OCI-LY3 (cell line): ENCODE results near the gene ABCB4.

ENCODE experiments used
- H2AFZ ChIP-seq: fragments of 200-600, 300-600 bp; shearing (Covaris generic); 2 replicates; pipeline ENCODE4 v1.6.0; 2014; ENCODE audit warnings: antibody characterized with exemption, low read depth, low read length
- H3K27ac ChIP-seq: fragments of 200-600, 300-600 bp; sonication (generic); 2 replicates; pipeline ENCODE4 v1.5.1; 2014; ENCODE audit warnings: mild to moderate bottlenecking, low read length, moderate library complexity, mixed read lengths
- H3K27me3 ChIP-seq: fragments of 200-600, 300-600 bp; sonication (generic); 2 replicates; pipeline ENCODE4 v1.6.1; 2014; ENCODE audit warnings: low read depth, low read length, mixed read lengths
- H3K36me3 ChIP-seq: fragments of 200-600, 300-600 bp; sonication (generic); replicated peaks from 2 replicates; pipeline ENCODE3; 2014; ENCODE audit warnings: low read depth, low read length, mixed read lengths
- H3K4me1 ChIP-seq: fragments of 300-600, 200-600 bp; sonication (generic); 2 replicates; pipeline ENCODE4 v1.6.1; 2014; ENCODE audit warnings: low read length, mixed read lengths
- H3K4me2 ChIP-seq: fragments of 200-600, 300-600 bp; sonication (generic); 2 replicates; pipeline ENCODE4 v1.6.1; 2014; ENCODE audit warnings: low read length, mixed read lengths
- H3K4me3 ChIP-seq: fragments of 300-600, 200-600 bp; sonication (generic); 2 replicates; pipeline ENCODE4 v1.5.1; 2014; ENCODE audit warnings: antibody characterized with exemption, mild to moderate bottlenecking, low read length, moderate library complexity
- H3K79me2 ChIP-seq: fragments of 300-600, 200-600 bp; shearing (Covaris generic); 2 replicates; pipeline ENCODE4 v1.6.1; 2014; ENCODE audit warnings: mild to moderate bottlenecking, low read length, mixed read lengths
- H3K9ac ChIP-seq: fragments of 300-600, 200-600 bp; shearing (Covaris generic); 2 replicates; pipeline ENCODE4 v1.6.0; 2014; ENCODE audit warnings: mild to moderate bottlenecking, low read length, moderate library complexity
- H3K9me3 ChIP-seq: fragments of 200-600, 300-600 bp; shearing (Covaris generic); 2 replicates; pipeline ENCODE4 v1.6.1; 2014; ENCODE audit warnings: low read length, mixed read lengths; ENCODE audit not compliant: insufficient read depth
- H4K20me1 ChIP-seq: fragments of 200-600, 300-600 bp; sonication (generic); 2 replicates; pipeline ENCODE4 v1.6.1; 2016; ENCODE audit warnings: low read length, mixed read lengths; ENCODE audit not compliant: insufficient read depth
- CTCF ChIP-seq: fragments of 200-600, 300-600 bp; sonication (generic); IDR thresholded peaks from 2 replicates; pipeline ENCODE4 v1.5.1; 2014; ENCODE audit warnings: antibody characterized with exemption, low read length, low read depth
- EZH2phosphoT487 ChIP-seq: fragments of 200-600 bp; shearing (Covaris generic); IDR thresholded peaks from 2 replicates; pipeline ENCODE4 v1.6.1; 2018; ENCODE audit warnings: antibody characterized with exemption, mixed run types, low read depth

Gene ABCB4

GRCh38 chr7:87459941-87460340, 15.5 kb downstream of the ABCB4 start:
- Histone ChIP-seq H3K79me2 (no peaks in the 10 kb centered on the region), H3K4me3 (no peak overlapping the region), H3K27me3 (peaks cover 12% of the 10 kb centered on the region; the same call in 1 of the 2 replicates), H3K9me3 (no peaks in the 10 kb centered on the region), H3K36me3 (no peaks in the 10 kb centered on the region), H3K9ac (no peak overlapping the region), H2AFZ (no peak overlapping the region), H3K27ac (no peak overlapping the region), H3K4me2 (no peak overlapping the region), H4K20me1 (no peaks in the 10 kb centered on the region), H3K4me1 (no peaks in the 10 kb centered on the region)
- TF ChIP-seq CTCF = no peak
- TF ChIP-seq EZH2phosphoT487 = no peak

GRCh38 chr7:87458148-87458547, 17.3 kb downstream of the ABCB4 start:
- Histone ChIP-seq H3K79me2 (no peaks in the 10 kb centered on the region), H3K4me3 (no peak overlapping the region), H3K4me2 (no peak overlapping the region), H3K27me3 (peaks cover 8% of the 10 kb centered on the region; the same call in 1 of the 2 replicates), H3K9me3 (no peaks in the 10 kb centered on the region), H3K36me3 (no peaks in the 10 kb centered on the region), H3K9ac (no peak overlapping the region), H2AFZ (no peak overlapping the region), H3K4me1 (no peaks in the 10 kb centered on the region), H4K20me1 (no peaks in the 10 kb centered on the region), H3K27ac (no peak overlapping the region)
- no peak for TF ChIP-seq EZH2phosphoT487
- TF ChIP-seq CTCF = no peak

GRCh38 chr7:87456247-87456646, 19.2 kb downstream of the ABCB4 start:
- Histone ChIP-seq H3K27ac (no peak overlapping the region), H3K79me2 (no peaks in the 10 kb centered on the region), H3K9me3 (no peaks in the 10 kb centered on the region), H2AFZ (no peak overlapping the region), H4K20me1 (no peaks in the 10 kb centered on the region), H3K9ac (no peak overlapping the region), H3K4me2 (no peak overlapping the region), H3K27me3 (peaks cover 8% of the 10 kb centered on the region; the same call in 1 of the 2 replicates), H3K36me3 (no peaks in the 10 kb centered on the region), H3K4me1 (peaks cover 3% of the 10 kb centered on the region; the same call in 1 of the 2 replicates), H3K4me3 (no peak overlapping the region)
- TF ChIP-seq EZH2phosphoT487 (no peak), CTCF (no peak)

GRCh38 chr7:87452279-87452678, 23.2 kb downstream of the ABCB4 start:
- H2AFZ ChIP-seq = no peak overlapping the region
- no peaks in the 10 kb centered on the region for H3K36me3 ChIP-seq
- H3K4me1 ChIP-seq = peaks cover 28% of the 10 kb centered on the region
- no peaks in the 10 kb centered on the region for H4K20me1 ChIP-seq
- H3K79me2 ChIP-seq = no peaks in the 10 kb centered on the region
- H3K4me2 ChIP-seq = no peak overlapping the region
- H3K9me3 ChIP-seq = no peaks in the 10 kb centered on the region
- no peak overlapping the region for H3K9ac ChIP-seq
- peaks cover 6% of the 10 kb centered on the region; the same call in 1 of the 2 replicates for H3K27me3 ChIP-seq
- no peak overlapping the region for H3K27ac ChIP-seq
- TF ChIP-seq EZH2phosphoT487 (no peak), CTCF (no peak)
- no peak overlapping the region for H3K4me3 ChIP-seq
